Heart left ventricle (tissue), 13 donors: Measurements from ENCODE around the gene OCIAD1.

ENCODE experiments used
- CTCF ChIP-seq, 12 donors: fragments of 200-600 bp; sonication (generic) in 4 of 12; IDR thresholded peaks; one replicate each; pipeline versions ENCODE4 v1.5.0 to v1.8.0; 2018 to 2022; ENCODE audit warnings: antibody characterized with exemption in 12 of 12, mild to moderate bottlenecking in 5 of 12
- POLR2A ChIP-seq, 2 donors: fragments of 450-650 bp; IDR thresholded peaks; one replicate each; pipeline ENCODE4 v1.6.1; 2017; ENCODE audit warnings: antibody characterized with exemption in 2 of 2, mild to moderate bottlenecking in 2 of 2, moderate library complexity in 2 of 2
- donor health status: ischemic (EF 13 %, LVEDD 7.1; RV severe dilation, severe dysfunction).
- donor health status: DM: no; HTN: yes; CAD: no.
- donor health status: DM: no; HTN: no; CAD: no.
- donor health status: ischemic (EF 25% LVEDD 6.9; RV normal size, moderate dysfunction).
- donor health status: ischemic (EF 25% LVEDD 5.7; RV mildly dilated, moderate dysfunction).
- donor health status: ischemic (EF 35%, LVEDD 5.7; RV mildly dilated, moderate dysfunction).
- donor health status: nonischemic (EF 11% LVEDD 7.7; RV severe dilation, severe dysfunction).
- donor health status: DM: yes; HTN: yes; CAD: no.
- donor health status: PGD.
- donor health status: ischemic (EF 29% LVEDD 5.4; RV normal size, mild dysfunction).
- donor health status: nonischemic (EF 23%, LVEDD 6.1; RV moderate dilation, normal function).

- TF ChIP-seq POLR2A (IDR thresholded peaks at IDR 0.05) = no peak
- no peak for TF ChIP-seq CTCF (IDR thresholded peaks at IDR 0.05)
Measured at GRCh38 chr4:48879561-48880442, 48.9 kb downstream of the OCIAD1 start.
